Vagina (tissue), 2 donors: ENCODE data around the gene TNRC6C. TPM values are rescaled to one million over a fixed set of nuclear protein-coding genes. Genes with fewer than 3 reads are reported as not detected.

Experiments
- DNase-seq, 2 donors: peaks; one replicate each; pipeline ENCODE4 v3.0.0-alpha.2; 2017; ENCODE audit errors: extremely low spot score in 2 of 2
- H3K27ac ChIP-seq: fragments of 200-600 bp; sonication (generic); one replicate; pipeline ENCODE4 v1.5.1; 2019
- H3K27me3 ChIP-seq: fragments of 200-600 bp; sonication (generic); one replicate; pipeline ENCODE4 v1.5.1; 2019
- H3K36me3 ChIP-seq, 2 donors: fragments of 200-600 bp; sonication (generic); one replicate each; pipeline ENCODE4 v1.5.1; 2017 to 2019
- H3K4me1 ChIP-seq: fragments of 200-600 bp; sonication (generic); one replicate; pipeline ENCODE4 v1.5.1; 2019
- H3K4me3 ChIP-seq, 2 donors: fragments of 200-600 bp; sonication (generic); 1 replicate in 1 of 2; 2 replicates in 1 of 2; pipeline ENCODE4 v1.5.1; 2016 to 2019
- H3K9me3 ChIP-seq: fragments of 200-600 bp; sonication (generic); one replicate; pipeline ENCODE4 v1.5.1; 2019
- POLR2A ChIP-seq, 2 donors: fragments of 450-650 bp; IDR thresholded peaks; one replicate each; pipeline ENCODE4 v1.6.1; 2017; ENCODE audit warnings: antibody characterized with exemption in 2 of 2, mild to moderate bottlenecking in 2 of 2, moderate library complexity in 2 of 2
- POLR2AphosphoS5 ChIP-seq, 2 donors: sonication (generic); formaldehyde crosslinking; IDR thresholded peaks; one replicate each; pipeline ENCODE4 v1.9.0; 2017; ENCODE audit warnings: antibody characterized with exemption in 2 of 2, mild to moderate bottlenecking in 2 of 2, low read depth in 1 of 2; ENCODE audit not compliant: insufficient read depth in 1 of 2
- intact Hi-C: fragments of 100-400 bp; cut with DNase I; formaldehyde crosslinking; loops from one replicate; pipeline ENCODE4 v1.15.1; 2023
- total RNA-seq: library from RNA; depleted of rRNA; stranded (reverse); fragments of >200 nt; gene quantifications from one replicate; pipeline ENCODE4 v1.2.3, GENCODE V29; 2016
- TF ChIP-seq, protein P1 (sequence below), 3 experiments: fragments of 450-650 bp in 2 of 3; fragments of 200-600 bp in 1 of 3; sonication (generic) in 1 of 3; IDR thresholded peaks; one replicate each; pipeline ENCODE4 v1.5.1; 2017 to 2019; ENCODE audit warnings: antibody characterized with exemption in 3 of 3, mild to moderate bottlenecking in 2 of 3, moderate library complexity in 2 of 3

The TNRC6C gene
- total RNA-seq, 1 donor from 2014 or later = 14.7 TPM

DNA sequence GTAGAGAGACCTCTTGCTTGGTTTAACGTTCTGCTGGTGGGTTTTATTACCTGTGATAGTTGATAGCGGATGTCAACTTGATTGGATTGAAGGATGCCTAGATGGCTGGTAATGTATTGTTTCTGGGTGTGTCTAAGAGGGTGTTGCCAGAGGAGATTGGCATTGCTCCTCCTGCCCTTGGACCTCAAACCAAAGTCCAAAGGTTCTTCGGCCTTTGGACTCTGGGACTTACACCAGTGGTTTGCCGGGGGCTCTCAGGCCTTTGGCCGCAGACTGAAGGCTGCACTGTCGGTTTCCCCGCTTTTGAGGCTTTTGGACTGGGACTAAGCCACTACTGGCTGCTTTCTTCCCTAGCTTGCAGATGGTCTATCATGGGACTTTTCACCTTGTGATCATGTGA lies 17.5 kb upstream of the TNRC6C start:
- DNase-seq = no peak
- TF ChIP-seq POLR2AphosphoS5 (IDR thresholded peaks at IDR 0.05; ENCODE audit: insufficient read depth in 1 of 2, low read depth in 1 of 2) = no peak
- TF ChIP-seq, protein P1, sequence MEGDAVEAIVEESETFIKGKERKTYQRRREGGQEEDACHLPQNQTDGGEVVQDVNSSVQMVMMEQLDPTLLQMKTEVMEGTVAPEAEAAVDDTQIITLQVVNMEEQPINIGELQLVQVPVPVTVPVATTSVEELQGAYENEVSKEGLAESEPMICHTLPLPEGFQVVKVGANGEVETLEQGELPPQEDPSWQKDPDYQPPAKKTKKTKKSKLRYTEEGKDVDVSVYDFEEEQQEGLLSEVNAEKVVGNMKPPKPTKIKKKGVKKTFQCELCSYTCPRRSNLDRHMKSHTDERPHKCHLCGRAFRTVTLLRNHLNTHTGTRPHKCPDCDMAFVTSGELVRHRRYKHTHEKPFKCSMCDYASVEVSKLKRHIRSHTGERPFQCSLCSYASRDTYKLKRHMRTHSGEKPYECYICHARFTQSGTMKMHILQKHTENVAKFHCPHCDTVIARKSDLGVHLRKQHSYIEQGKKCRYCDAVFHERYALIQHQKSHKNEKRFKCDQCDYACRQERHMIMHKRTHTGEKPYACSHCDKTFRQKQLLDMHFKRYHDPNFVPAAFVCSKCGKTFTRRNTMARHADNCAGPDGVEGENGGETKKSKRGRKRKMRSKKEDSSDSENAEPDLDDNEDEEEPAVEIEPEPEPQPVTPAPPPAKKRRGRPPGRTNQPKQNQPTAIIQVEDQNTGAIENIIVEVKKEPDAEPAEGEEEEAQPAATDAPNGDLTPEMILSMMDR (IDR thresholded peaks at IDR 0.05) = no peak
- TF ChIP-seq POLR2A (IDR thresholded peaks at IDR 0.05) = no peak
- no peaks in the 10 kb centered on the region for H3K36me3 ChIP-seq
- H3K27ac ChIP-seq = no peak overlapping the region
- H3K4me3 ChIP-seq = no peak overlapping the region
- H3K4me1 ChIP-seq = no peaks in the 10 kb centered on the region
- no peaks in the 10 kb centered on the region for H3K27me3 ChIP-seq
- intact Hi-C loops = no loop called here
- H3K9me3 ChIP-seq = no peaks in the 10 kb centered on the region

DNA sequence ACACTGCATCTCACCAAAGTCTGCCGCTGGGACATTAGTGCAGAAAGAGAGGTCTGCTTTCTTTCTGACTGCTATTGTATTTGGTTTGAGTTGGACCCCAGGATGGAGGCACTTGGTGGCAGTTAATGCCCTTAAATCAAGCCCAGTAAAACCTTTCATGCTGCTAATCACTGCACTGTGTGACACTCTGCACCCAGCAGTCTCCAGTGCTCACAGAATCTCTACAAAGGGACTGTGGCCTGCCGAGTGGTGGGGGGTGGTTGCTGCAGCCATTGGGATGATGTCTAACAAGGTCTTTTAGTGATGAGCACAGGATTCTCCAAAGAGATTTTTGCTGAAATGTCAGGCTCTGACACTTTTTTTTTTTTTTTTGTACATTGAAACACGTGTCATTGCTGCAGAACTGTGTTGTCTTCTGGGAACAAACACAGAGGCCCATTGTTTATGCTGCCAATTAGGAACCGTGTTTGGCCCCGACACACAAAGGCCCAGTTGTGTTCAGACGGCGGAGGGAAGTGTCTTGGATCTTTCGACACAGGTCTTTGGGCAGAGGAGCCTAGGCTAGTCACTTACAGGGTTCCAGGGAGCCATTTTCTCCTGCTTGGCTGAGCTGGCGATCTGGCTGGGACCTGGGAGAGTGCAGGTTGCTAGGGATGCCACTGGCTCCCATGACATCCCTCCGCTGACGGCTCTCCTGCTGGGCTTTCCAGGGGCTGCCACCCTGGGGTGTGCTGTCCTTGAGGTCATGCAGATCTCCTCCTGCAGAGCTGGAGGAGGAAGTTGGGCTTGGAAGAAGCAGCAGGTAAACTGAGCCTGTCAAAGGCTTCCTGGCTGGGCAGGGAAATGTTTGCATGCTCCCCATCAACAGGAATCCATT lies 16.2 kb upstream of the TNRC6C start:
- H3K9me3 ChIP-seq = no peaks in the 10 kb centered on the region
- no peaks in the 10 kb centered on the region for H3K27me3 ChIP-seq
- no peak overlapping the region for H3K27ac ChIP-seq
- intact Hi-C loops = no loop called here
- no peak overlapping the region for H3K4me3 ChIP-seq
- H3K36me3 ChIP-seq = no peaks in the 10 kb centered on the region
- no peak for DNase-seq
- no peaks in the 10 kb centered on the region for H3K4me1 ChIP-seq
- TF ChIP-seq POLR2AphosphoS5 (IDR thresholded peaks at IDR 0.05; ENCODE audit: insufficient read depth in 1 of 2, low read depth in 1 of 2) = no peak
- TF ChIP-seq, protein P1 (IDR thresholded peaks at IDR 0.05) = no peak
- no peak for TF ChIP-seq POLR2A (IDR thresholded peaks at IDR 0.05)

DNA sequence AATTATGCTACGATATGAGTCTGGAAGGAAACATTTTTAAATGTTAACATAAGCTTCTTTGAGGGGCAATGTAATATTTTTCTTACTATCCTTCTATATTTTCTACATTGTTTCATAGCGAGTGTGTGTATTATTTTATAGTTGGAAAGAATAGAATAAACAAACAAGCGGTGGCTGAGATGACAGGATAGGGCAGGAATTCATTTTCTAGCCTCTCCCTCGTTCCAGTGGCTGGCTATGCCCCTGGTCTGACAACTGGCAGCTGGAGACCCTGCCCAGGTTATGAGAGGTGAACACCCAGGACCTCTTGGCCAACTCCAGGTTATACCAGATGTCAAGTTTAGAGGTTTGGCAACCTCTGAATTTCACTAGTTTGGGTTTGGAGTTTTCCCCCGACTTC lies 14.5 kb upstream of the TNRC6C start:
- intact Hi-C loops = no loop called here
- H3K27me3 ChIP-seq = no peaks in the 10 kb centered on the region

DNA sequence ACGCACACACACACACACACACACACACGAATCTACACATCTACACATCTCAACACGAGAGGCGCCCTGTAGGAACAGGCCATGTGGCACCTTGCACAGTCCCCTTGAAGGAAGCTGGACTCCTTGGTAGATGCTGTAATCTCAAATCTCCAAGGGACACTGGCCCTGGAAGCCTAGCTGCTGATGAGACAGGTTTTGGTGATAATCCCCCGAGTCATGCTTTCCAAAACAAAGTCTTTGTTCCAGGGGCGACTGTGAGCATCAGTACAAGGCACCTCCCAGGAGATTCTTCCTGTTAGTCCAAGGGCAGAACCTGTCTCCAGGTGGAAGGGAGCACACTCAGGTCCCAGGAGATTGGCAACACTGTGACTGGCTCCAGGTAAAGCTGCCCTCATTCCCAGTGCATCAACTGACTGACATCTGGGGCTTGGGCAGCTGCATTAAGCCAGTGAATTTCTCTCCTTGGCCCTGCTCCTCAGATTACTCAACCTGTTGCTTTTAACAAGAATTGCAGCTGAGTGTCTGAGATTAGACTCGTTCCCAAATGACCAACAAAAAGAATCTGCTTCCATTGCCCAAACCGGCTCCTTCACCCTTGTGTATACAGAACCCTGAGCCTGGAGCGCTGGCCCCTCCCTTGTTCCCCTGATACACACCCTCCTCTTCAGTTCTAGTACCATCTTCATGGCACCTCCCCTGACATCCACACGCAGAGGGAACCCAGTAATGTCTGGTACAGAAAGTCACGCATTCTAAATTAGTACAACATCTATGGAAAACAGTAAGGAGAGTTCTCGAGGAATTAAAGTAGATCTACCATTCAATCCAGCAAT lies 13.9 kb upstream of the TNRC6C start:
- no peak for DNase-seq
- Histone ChIP-seq H3K9me3 (no peaks in the 10 kb centered on the region), H3K27ac (no peak overlapping the region), H3K36me3 (no peaks in the 10 kb centered on the region), H3K4me1 (no peaks in the 10 kb centered on the region), H3K4me3 (no peak overlapping the region), H3K27me3 (no peaks in the 10 kb centered on the region)
- intact Hi-C loops = no loop called here
- no peak for TF ChIP-seq POLR2A (IDR thresholded peaks at IDR 0.05)

More for the DNA sequence above, 14.5 kb upstream of the TNRC6C start:
- H3K9me3 ChIP-seq = no peaks in the 10 kb centered on the region
- H3K4me3 ChIP-seq = no peak overlapping the region
- TF ChIP-seq, protein P1 (IDR thresholded peaks at IDR 0.05) = no peak
- TF ChIP-seq POLR2A (IDR thresholded peaks at IDR 0.05) = no peak
- no peak for TF ChIP-seq POLR2AphosphoS5 (IDR thresholded peaks at IDR 0.05; ENCODE audit: insufficient read depth in 1 of 2, low read depth in 1 of 2)
- H3K36me3 ChIP-seq = no peaks in the 10 kb centered on the region
- H3K27ac ChIP-seq = no peak overlapping the region
- H3K4me1 ChIP-seq = no peaks in the 10 kb centered on the region
- no peak for DNase-seq

DNA sequence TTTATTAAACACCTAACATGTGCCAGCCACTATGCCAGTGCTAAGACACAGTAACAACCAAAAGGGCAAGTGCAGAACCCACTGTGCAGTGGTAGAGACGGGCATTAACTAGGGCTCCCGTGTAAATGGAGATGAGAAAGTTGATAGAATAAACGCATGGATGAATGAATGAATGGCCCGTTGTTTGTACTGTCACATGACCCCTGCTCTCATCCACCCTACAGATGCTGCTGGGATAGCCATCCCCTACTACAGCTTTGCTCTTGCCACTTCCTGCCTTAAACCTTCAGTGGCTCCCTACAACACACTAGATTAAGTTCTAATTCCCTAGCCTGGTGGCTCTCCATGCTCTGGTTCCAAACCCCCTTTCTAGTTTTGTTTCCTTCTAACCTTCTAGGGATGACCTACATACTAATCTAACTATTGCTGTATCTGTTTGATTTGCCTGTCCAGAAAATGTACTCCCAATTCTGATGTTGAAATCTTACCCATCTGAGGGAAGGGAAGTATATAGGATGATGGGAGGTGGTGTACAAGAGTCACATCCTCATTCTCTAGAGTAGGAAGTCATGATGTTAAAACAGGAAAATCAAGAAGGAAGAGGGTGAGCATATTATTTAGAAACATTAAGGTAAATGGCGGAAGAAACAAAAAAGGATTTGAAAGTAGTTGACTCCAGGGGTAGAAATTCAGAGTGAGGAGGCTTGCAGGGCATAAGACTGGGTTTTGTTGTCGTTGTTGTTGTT lies 11.4 kb upstream of the TNRC6C start:
- intact Hi-C loops = no loop called here
- no peaks in the 10 kb centered on the region for H3K9me3 ChIP-seq
- no peaks in the 10 kb centered on the region for H3K4me1 ChIP-seq
- no peak overlapping the region for H3K4me3 ChIP-seq
- no peak for DNase-seq
- H3K36me3 ChIP-seq = no peaks in the 10 kb centered on the region
- no peaks in the 10 kb centered on the region for H3K27me3 ChIP-seq
- H3K27ac ChIP-seq = no peak overlapping the region
- TF ChIP-seq POLR2AphosphoS5 (IDR thresholded peaks at IDR 0.05; ENCODE audit: insufficient read depth in 1 of 2, low read depth in 1 of 2) = no peak
